ENCODE results near the gene ICE2.

Gene ICE2

GRCh38 chr15:60511351-60512031, 32.5 kb upstream of the ICE2 start:
- no peak overlapping the region for H3K9ac ChIP-seq (ENCODE audit: low read depth, low read length)

GRCh38 chr15:60510006-60510405, 31.1 kb upstream of the ICE2 start:
- Histone ChIP-seq H3K9ac (ENCODE audit: low read depth, low read length) (no peak overlapping the region), H3K36me3 (ENCODE audit: insufficient read depth, low read length) (peaks cover 3% of the 10 kb centered on the region; the same call in 1 of the 2 replicates), H3K9me3 (ENCODE audit: control insufficient read depth, insufficient read depth, low read length) (no peaks in the 10 kb centered on the region), H3K4me1 (ENCODE audit: insufficient read depth, low read length) (0 out of 2 replicates have a peak, but pooled peaks cover 5% of the 10 kb centered on the region)

More at GRCh38 chr15:60511351-60512031, 32.5 kb upstream of the ICE2 start:
- peaks cover 3% of the 10 kb centered on the region; the same call in 1 of the 2 replicates for H3K36me3 ChIP-seq (ENCODE audit: insufficient read depth, low read length)
- H3K4me1 ChIP-seq (ENCODE audit: insufficient read depth, low read length), result 0 out of 2 replicates have a peak, but pooled peaks cover 5% of the 10 kb centered on the region
- no peaks in the 10 kb centered on the region for H3K9me3 ChIP-seq (ENCODE audit: control insufficient read depth, insufficient read depth, low read length)

DNA sequence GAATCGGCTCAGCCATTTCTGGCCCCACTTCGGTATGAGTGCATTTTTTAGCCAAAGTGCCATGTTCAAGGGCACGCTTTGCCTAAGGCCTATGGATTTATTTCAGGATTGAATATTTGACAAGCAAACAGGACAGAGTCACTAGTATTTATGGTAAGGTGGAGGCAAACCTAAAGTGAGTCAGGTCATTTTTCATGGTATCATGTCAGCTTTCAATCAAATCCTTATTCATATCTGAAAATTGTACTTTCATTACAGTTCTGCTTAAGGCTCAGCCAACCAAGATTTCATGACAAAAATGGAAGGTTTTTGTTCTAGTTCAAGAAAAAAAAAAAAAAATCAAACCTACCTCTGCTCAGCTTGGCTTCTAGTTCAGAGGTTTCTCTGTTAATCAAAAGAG, 30.5 kb upstream of the ICE2 start:
- H3K9me3 ChIP-seq (ENCODE audit: control insufficient read depth, insufficient read depth, low read length), result no peaks in the 10 kb centered on the region
- no peak overlapping the region for H3K9ac ChIP-seq (ENCODE audit: low read depth, low read length)
- 0 out of 2 replicates have a peak, but pooled peaks cover 5% of the 10 kb centered on the region for H3K4me1 ChIP-seq (ENCODE audit: insufficient read depth, low read length)
- H3K36me3 ChIP-seq (ENCODE audit: insufficient read depth, low read length), result peaks cover 3% of the 10 kb centered on the region; the same call in 1 of the 2 replicates

GRCh38 chr15:60508442-60508841, 29.5 kb upstream of the ICE2 start:
- Histone ChIP-seq H3K9ac (ENCODE audit: low read depth, low read length) (no peak overlapping the region), H3K36me3 (ENCODE audit: insufficient read depth, low read length) (peaks cover under 1% of the 10 kb centered on the region; the same call in 1 of the 2 replicates)

DNA sequence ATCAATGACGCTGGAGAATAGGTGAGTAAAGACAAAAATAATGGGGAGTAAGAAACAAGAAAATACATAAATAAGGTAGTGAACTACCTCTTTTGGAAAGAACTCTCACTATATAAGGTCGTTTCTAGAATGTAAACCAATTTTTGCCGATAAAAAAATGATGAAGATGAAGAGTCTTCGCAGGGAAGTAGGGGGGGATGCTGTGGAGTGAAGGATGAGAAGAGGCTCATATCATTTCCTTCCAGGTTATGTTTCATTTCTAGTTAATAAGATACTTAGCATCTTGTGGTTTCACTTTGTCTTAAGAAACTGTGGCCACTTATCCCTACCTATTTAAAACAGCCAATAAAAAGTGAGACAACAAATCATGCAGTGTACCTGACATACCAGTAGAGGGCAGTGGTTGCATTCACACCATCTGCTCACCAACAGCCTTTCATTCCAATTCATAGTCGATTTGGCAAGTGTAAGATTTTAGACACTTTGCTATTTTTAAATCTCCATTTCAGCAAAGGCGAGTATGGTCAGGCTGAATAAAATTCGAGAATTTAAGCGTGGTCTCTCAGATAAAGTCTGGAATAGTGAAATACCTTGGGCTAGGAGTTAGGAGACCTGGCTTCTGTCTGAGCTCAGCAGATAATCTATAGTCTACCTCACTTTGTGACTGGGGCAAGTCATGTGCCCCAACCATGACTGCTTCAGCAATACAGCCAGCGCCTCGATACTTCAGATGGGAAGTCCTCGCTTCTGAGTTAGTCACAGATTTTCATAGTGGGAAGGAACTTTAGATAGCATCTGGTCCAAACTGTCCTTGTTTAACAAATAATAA, 28.9 kb upstream of the ICE2 start:
- H3K36me3 ChIP-seq (ENCODE audit: insufficient read depth, low read length), result no peaks in the 10 kb centered on the region
- 0 out of 2 replicates have a peak, but pooled peaks cover 5% of the 10 kb centered on the region for H3K4me1 ChIP-seq (ENCODE audit: insufficient read depth, low read length)
- no peak overlapping the region for H3K9ac ChIP-seq (ENCODE audit: low read depth, low read length)

More at GRCh38 chr15:60508442-60508841, 29.5 kb upstream of the ICE2 start:
- H3K4me1 ChIP-seq (ENCODE audit: insufficient read depth, low read length), result 0 out of 2 replicates have a peak, but pooled peaks cover 5% of the 10 kb centered on the region
- no peaks in the 10 kb centered on the region for H3K9me3 ChIP-seq (ENCODE audit: control insufficient read depth, insufficient read depth, low read length)

GRCh38 chr15:60496853-60497252, 17.9 kb upstream of the ICE2 start:
- H3K4me1 ChIP-seq (ENCODE audit: insufficient read depth, low read length), result no peaks in the 10 kb centered on the region
- H3K9ac ChIP-seq (ENCODE audit: low read depth, low read length), result no peak overlapping the region
- no peaks in the 10 kb centered on the region for H3K9me3 ChIP-seq (ENCODE audit: control insufficient read depth, insufficient read depth, low read length)
- H3K36me3 ChIP-seq (ENCODE audit: insufficient read depth, low read length), result no peaks in the 10 kb centered on the region

More for the DNA sequence above, 28.9 kb upstream of the ICE2 start:
- no peaks in the 10 kb centered on the region for H3K9me3 ChIP-seq (ENCODE audit: control insufficient read depth, insufficient read depth, low read length)

GRCh38 chr15:60494108-60494507, 15.2 kb upstream of the ICE2 start:
- Histone ChIP-seq H3K9me3 (ENCODE audit: control insufficient read depth, insufficient read depth, low read length) (no peaks in the 10 kb centered on the region), H3K4me1 (ENCODE audit: insufficient read depth, low read length) (no peaks in the 10 kb centered on the region), H3K36me3 (ENCODE audit: insufficient read depth, low read length) (no peaks in the 10 kb centered on the region), H3K9ac (ENCODE audit: low read depth, low read length) (no peak overlapping the region)

GRCh38 chr15:60493166-60493565, 14.2 kb upstream of the ICE2 start:
- no peaks in the 10 kb centered on the region for H3K4me1 ChIP-seq (ENCODE audit: insufficient read depth, low read length)
- no peak overlapping the region for H3K9ac ChIP-seq (ENCODE audit: low read depth, low read length)
- no peaks in the 10 kb centered on the region for H3K36me3 ChIP-seq (ENCODE audit: insufficient read depth, low read length)
- H3K9me3 ChIP-seq (ENCODE audit: control insufficient read depth, insufficient read depth, low read length), result no peaks in the 10 kb centered on the region

DNA sequence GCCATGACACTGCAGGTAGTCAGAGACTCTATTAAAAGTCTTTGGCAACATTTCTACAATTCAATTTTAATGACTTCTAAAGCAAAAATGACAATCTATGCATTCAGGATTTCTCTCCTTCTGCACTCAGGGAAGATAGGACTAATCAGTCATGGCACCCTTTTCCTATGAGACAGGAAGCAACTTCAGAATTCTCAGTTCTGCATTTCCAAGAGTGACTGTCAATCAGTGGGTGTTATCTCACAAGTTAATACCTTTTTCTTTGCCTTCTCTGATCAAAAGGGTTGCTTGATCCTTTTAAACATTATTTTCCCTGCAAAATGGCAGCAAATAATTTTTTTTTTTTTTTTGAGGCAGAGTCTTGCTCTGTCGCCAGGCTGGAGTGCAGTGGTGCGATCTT, 7.8 kb upstream of the ICE2 start:
- H3K9ac ChIP-seq (ENCODE audit: low read depth, low read length), result no peak overlapping the region
- no peaks in the 10 kb centered on the region for H3K4me1 ChIP-seq (ENCODE audit: insufficient read depth, low read length)
- no peaks in the 10 kb centered on the region for H3K36me3 ChIP-seq (ENCODE audit: insufficient read depth, low read length)
- H3K9me3 ChIP-seq (ENCODE audit: control insufficient read depth, insufficient read depth, low read length), result no peaks in the 10 kb centered on the region

DNA sequence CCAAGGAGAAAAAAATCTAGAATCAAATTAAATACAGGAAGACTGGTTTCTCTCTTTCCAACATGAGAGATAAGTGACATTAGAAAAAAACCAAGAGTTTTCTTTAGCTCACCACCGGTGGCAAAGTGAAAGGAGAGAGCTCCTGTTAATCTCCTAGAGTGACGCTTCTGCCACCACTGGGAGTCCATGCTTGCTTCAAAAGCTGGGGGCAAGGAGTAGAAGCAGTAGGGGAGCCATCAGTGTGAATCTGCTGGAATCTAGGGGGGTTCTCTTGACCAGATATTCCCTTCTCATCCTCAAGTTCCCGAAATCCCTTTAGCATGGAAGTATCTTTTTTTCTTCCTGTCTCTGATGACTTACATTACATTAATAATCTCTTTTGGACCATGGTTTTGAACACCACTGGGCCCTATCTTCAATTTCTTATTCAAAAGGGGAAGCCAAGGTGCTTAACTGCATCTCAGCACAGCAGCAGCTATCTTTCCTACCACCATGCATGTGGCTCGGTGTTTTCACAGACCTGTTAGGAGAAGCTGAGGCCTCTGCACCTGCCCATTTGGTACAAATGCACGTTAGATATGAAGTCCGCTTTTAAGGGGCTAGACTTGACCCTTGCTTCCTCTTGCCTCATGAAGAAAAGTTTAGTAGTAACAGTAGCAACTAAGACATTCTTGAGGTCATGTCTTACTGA, 6.6 kb upstream of the ICE2 start:
- Histone ChIP-seq H3K9me3 (ENCODE audit: control insufficient read depth, insufficient read depth, low read length) (no peaks in the 10 kb centered on the region), H3K36me3 (ENCODE audit: insufficient read depth, low read length) (no peaks in the 10 kb centered on the region), H3K9ac (ENCODE audit: low read depth, low read length) (no peak overlapping the region), H3K4me1 (ENCODE audit: insufficient read depth, low read length) (no peaks in the 10 kb centered on the region)

DNA sequence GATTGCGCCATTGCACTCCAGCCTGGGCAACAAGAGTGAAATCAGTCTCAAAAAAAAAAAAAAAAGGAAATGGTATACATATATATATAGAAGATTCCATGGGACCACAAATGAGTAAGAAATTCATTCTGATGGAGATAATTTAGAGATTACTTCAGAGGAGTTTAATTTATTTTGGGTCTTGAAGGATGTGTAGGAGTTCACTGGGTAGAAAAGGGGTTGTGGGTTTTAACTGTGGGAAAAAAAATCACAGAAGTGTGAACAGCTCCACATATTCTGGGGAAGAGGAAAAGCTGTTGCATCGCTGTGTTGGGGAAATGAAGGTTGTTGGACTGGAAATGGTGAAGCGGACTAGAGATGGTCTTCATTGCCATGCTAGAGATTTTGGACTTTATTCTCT, 4.1 kb upstream of the ICE2 start:
- no peaks in the 10 kb centered on the region for H3K36me3 ChIP-seq (ENCODE audit: insufficient read depth, low read length)
- no peak overlapping the region for H3K9ac ChIP-seq (ENCODE audit: low read depth, low read length)
- no peaks in the 10 kb centered on the region for H3K4me1 ChIP-seq (ENCODE audit: insufficient read depth, low read length)
- H3K9me3 ChIP-seq (ENCODE audit: control insufficient read depth, insufficient read depth, low read length), result no peaks in the 10 kb centered on the region

DNA sequence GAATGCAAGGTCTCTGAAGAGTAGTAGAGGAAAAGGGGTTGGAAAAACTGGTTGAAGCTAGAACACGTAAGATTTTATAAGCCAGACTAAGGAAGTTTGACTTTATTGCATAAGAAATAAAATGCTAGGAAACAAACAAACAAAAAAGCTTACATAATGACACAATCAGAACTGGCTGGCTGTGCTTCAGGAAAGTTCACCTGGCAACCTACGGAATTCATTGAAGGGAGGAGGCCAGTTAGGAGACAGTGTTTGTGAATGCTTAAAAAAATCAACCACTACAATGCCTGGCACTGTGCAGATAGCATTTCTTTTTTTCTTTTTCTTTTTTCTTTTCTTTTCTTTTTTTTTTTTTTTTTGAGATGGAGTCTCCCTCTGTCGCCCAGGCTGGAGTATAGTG, 1.9 kb upstream of the ICE2 start:
- H3K4me1 ChIP-seq (ENCODE audit: insufficient read depth, low read length), result peaks cover 8% of the 10 kb centered on the region; the same call in 1 of the 2 replicates
- H3K9ac ChIP-seq (ENCODE audit: low read depth, low read length), result no peak overlapping the region
- no peaks in the 10 kb centered on the region for H3K9me3 ChIP-seq (ENCODE audit: control insufficient read depth, insufficient read depth, low read length)
- H3K36me3 ChIP-seq (ENCODE audit: insufficient read depth, low read length), result no peaks in the 10 kb centered on the region

- Histone ChIP-seq H3K4me1 (ENCODE audit: insufficient read depth, low read length) (peaks cover 8% of the 10 kb centered on the region; the same call in 1 of the 2 replicates), H3K36me3 (ENCODE audit: insufficient read depth, low read length) (no peaks in the 10 kb centered on the region), H3K9ac (ENCODE audit: low read depth, low read length) (no peak overlapping the region), H3K9me3 (ENCODE audit: control insufficient read depth, insufficient read depth, low read length) (no peaks in the 10 kb centered on the region)
Measured at GRCh38 chr15:60480149-60480548, 1.2 kb upstream of the ICE2 start.

GRCh38 chr15:60479361-60480110, 594 bp upstream of the ICE2 start:
- Histone ChIP-seq H3K4me1 (ENCODE audit: insufficient read depth, low read length) (peaks cover 8% of the 10 kb centered on the region; the same call in 1 of the 2 replicates), H3K9me3 (ENCODE audit: control insufficient read depth, insufficient read depth, low read length) (no peaks in the 10 kb centered on the region), H3K36me3 (ENCODE audit: insufficient read depth, low read length) (no peaks in the 10 kb centered on the region), H3K9ac (ENCODE audit: low read depth, low read length) (peak overlapping the region; percentile 98)
